BLaER1 (cell line): ENCODE results near the gene APOE.
"Not testable (repeated sequence)": the region's sequence is repeated elsewhere in the genome, so short reads cannot be mapped to it uniquely, and the experiment has no call there.

Experiments
- H3K27ac ChIP-seq: shearing (Covaris generic); formaldehyde crosslinking; 2 replicates; pipeline ENCODE4 v1.8.1; 2022
- H3K27me3 ChIP-seq: shearing (Covaris generic); formaldehyde crosslinking; 2 replicates; pipeline ENCODE4 v1.8.1; 2022
- H3K36me3 ChIP-seq: shearing (Covaris generic); formaldehyde crosslinking; 2 replicates; pipeline ENCODE4 v1.8.1; 2022
- H3K4me1 ChIP-seq: shearing (Covaris generic); formaldehyde crosslinking; 2 replicates; pipeline ENCODE4 v1.8.1; 2022
- H3K4me2 ChIP-seq: shearing (Covaris generic); formaldehyde crosslinking; 2 replicates; pipeline ENCODE4 v1.8.1; 2022
- H3K4me3 ChIP-seq: shearing (Covaris generic); formaldehyde crosslinking; 2 replicates; pipeline ENCODE4 v1.8.1; 2022
- H3K9ac ChIP-seq: shearing (Covaris generic); formaldehyde crosslinking; 2 replicates; pipeline ENCODE4 v1.8.1; 2022
- H3K9me3 ChIP-seq: shearing (Covaris generic); formaldehyde crosslinking; 2 replicates; pipeline ENCODE4 v1.8.1; 2022
- H4K20me1 ChIP-seq: shearing (Covaris generic); formaldehyde crosslinking; 2 replicates; pipeline ENCODE4 v1.8.1; 2022
- Cebpa-rat ChIP-seq: shearing (Covaris generic); IDR thresholded peaks from 2 replicates; pipeline ENCODE4 v1.8.1; 2022

Gene APOE

GRCh38 chr19:44883922-44884321, 21.7 kb upstream of the APOE start:
- Histone ChIP-seq H3K4me3 (no peak overlapping the region), H3K36me3 (peaks cover 79% of the 10 kb centered on the region), H3K9me3 (no peaks in the 10 kb centered on the region), H3K4me2 (no peak overlapping the region), H3K4me1 (peaks cover 9% of the 10 kb centered on the region), H4K20me1 (no peaks in the 10 kb centered on the region), H3K27ac (no peak overlapping the region), H3K9ac (no peak overlapping the region), H3K27me3 (no peaks in the 10 kb centered on the region)
- TF ChIP-seq Cebpa-rat, result no peak

DNA sequence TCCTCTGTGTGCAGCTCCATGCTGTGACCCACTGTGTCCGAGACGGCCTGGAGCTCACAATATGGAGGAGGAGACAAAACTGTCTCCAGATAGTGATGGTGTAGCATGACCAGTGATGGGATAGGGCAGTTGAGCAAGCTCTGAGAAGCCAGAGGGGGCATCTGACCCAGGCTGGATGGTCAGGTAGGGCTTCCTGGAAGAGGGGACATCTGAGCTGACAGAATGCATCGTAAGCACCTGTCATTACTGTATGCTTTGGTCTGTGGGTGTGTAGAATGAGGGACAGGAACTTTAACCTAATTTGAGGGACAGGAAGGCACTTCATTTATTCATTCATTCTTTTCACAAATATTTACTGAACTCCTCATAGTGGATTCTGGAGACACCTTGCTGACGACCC, 21.0 kb upstream of the APOE start:
- TF ChIP-seq Cebpa-rat, result no peak
- H3K4me2 ChIP-seq, result no peak overlapping the region
- H3K4me1 ChIP-seq, result peaks cover 7% of the 10 kb centered on the region
- no peak overlapping the region for H3K27ac ChIP-seq
- no peaks in the 10 kb centered on the region for H3K27me3 ChIP-seq
- H3K9ac ChIP-seq, result no peak overlapping the region
- H4K20me1 ChIP-seq, result no peaks in the 10 kb centered on the region
- H3K36me3 ChIP-seq, result peaks cover 76% of the 10 kb centered on the region
- no peak overlapping the region for H3K4me3 ChIP-seq
- H3K9me3 ChIP-seq, result no peaks in the 10 kb centered on the region

- no peak overlapping the region for H3K27ac ChIP-seq
- H3K9ac ChIP-seq, result no peak overlapping the region
Measured at GRCh38 chr19:44886141-44886540, 19.5 kb upstream of the APOE start.

DNA sequence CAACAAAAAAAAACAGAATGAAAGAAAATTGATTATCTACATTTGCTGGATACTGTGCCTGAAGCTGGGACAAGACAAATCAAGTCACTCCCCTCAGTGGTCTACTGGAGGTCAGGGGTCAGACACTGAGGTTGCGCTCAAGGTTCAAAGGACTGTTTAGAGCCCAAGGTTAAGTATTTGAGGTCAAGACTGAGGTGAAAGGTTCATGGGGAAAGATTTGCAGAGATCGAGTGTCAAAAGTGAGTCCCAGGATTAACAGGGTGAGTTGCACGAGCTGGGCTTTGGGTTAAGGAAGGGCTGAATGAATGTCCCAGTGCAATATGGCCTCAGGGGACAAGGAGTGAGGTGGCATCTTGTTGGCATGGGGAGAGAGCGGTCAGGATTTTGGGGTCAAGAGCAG, 17.9 kb upstream of the APOE start:
- no peak for TF ChIP-seq Cebpa-rat
- Histone ChIP-seq H3K27me3 (no peaks in the 10 kb centered on the region), H3K9ac (no peak overlapping the region), H3K4me3 (no peak overlapping the region), H3K4me2 (no peak overlapping the region), H3K27ac (no peak overlapping the region), H3K4me1 (peaks cover 18% of the 10 kb centered on the region), H3K9me3 (no peaks in the 10 kb centered on the region), H3K36me3 (peaks cover 66% of the 10 kb centered on the region), H4K20me1 (peaks cover 15% of the 10 kb centered on the region; the same call in 1 of the 2 replicates)

More at GRCh38 chr19:44886141-44886540, 19.5 kb upstream of the APOE start:
- Histone ChIP-seq H3K9me3 (no peaks in the 10 kb centered on the region), H3K4me1 (peaks cover 9% of the 10 kb centered on the region), H3K4me3 (no peak overlapping the region), H3K36me3 (peaks cover 73% of the 10 kb centered on the region), H3K27me3 (no peaks in the 10 kb centered on the region), H4K20me1 (peaks cover under 1% of the 10 kb centered on the region; the same call in 1 of the 2 replicates), H3K4me2 (no peak overlapping the region)
- no peak for TF ChIP-seq Cebpa-rat

DNA sequence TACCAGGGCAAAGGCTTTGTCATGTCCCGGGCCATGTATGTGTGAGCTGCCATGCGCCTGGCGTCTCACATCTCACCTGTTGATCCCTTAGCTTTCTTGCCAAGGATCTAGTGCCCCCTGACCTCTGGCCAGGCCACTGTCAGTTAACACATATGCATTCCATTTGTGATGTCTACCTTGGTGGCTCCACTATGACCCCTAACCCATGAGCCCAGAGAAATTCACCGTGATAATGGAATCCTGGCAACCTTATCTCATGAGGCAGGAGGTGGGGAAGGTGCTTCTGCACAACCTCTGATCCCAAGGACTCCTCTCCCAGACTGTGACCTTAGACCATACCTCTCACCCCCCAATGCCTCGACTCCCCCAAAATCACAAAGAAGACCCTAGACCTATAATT, 17.3 kb upstream of the APOE start:
- not testable (repeated sequence) for H3K4me3 ChIP-seq, H3K27ac ChIP-seq, H3K9me3 ChIP-seq, H3K9ac ChIP-seq, H3K4me2 ChIP-seq, H3K27me3 ChIP-seq
- Histone ChIP-seq H3K4me1 (peaks cover 23% of the 10 kb centered on the region), H3K36me3 (peaks cover 66% of the 10 kb centered on the region), H4K20me1 (peaks cover 22% of the 10 kb centered on the region; the same call in 1 of the 2 replicates)

DNA sequence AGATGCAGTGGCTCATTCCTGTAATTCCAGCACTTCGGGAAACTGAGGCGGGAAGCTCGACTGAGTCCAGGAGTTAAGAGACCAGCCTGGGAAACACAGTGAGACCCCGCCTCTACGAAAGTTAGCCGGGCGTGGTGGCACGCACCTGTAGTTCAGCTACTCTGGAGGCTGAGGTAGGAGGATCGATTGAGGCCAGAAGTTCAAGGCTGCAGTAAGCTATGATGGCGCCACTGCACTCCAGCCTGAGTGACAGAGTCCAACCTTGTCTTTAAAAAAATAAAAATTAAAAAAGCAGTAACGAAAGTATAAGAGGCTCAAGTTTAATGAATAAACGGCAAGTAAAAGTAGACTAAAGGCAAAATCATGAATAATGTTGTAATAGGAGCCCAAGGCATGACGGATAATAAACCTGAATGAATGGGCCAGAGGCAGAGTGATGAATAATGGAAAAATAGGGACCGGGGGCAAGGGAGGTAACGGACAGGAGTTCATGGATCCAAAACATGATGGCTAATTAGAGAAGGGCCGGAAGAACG, 15.7 kb upstream of the APOE start:
- H3K4me1 ChIP-seq, result peaks cover 23% of the 10 kb centered on the region
- no peaks in the 10 kb centered on the region for H3K27me3 ChIP-seq
- peak overlapping the region; percentile 61 for H3K4me3 ChIP-seq
- no peaks in the 10 kb centered on the region for H3K9me3 ChIP-seq
- peaks cover 31% of the 10 kb centered on the region for H4K20me1 ChIP-seq
- H3K27ac ChIP-seq, result peak overlapping the region; percentile 79
- H3K36me3 ChIP-seq, result peaks cover 70% of the 10 kb centered on the region
- TF ChIP-seq Cebpa-rat, result no peak
- H3K9ac ChIP-seq, result peak overlapping the region; percentile 71; the same call in 1 of the 2 replicates
- peak overlapping the region; percentile 65 for H3K4me2 ChIP-seq

DNA sequence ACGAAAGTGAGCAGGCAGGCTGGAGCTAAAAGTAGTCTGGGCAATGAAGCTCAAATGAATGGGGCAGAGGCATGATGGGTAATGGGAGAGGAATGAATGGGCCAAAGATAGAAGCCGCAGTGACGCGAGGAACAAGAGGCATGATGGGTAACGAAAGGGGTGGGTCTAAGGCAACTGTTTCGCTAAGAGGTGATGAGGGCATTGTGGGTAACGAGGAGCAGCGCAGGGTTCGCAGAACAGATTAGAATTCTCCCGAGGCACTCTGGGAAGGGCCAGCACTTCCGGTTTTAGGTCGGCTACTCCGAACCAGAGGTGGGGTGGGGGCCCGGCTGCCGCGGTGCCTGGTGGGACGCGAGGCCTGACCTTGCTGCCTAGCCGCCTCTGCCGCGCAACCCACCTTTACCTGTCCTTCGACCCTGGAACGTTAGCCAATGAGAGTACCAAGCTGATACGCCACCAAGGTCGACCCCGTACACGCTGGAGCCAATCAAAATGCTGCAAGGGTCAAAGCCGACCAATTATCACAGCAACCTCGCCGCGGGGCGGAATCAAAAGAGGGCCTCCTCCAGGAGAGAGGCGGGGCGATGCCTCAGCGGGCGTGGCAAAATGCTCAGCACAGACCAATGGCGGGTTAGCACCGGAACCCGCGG, 15.1 kb upstream of the APOE start:
- Histone ChIP-seq H3K27ac (peak overlapping the region; percentile 79), H4K20me1 (peaks cover 37% of the 10 kb centered on the region), H3K36me3 (peaks cover 71% of the 10 kb centered on the region), H3K27me3 (no peaks in the 10 kb centered on the region), H3K9me3 (no peaks in the 10 kb centered on the region), H3K4me2 (peak overlapping the region; percentile 65), H3K4me3 (peak overlapping the region; percentile 61), H3K9ac (peak overlapping the region; percentile 71), H3K4me1 (peaks cover 23% of the 10 kb centered on the region)
- TF ChIP-seq Cebpa-rat, result no peak

- peaks cover 71% of the 10 kb centered on the region for H3K36me3 ChIP-seq
Measured at GRCh38 chr19:44891016-44891882, 14.3 kb upstream of the APOE start, which contains the start of gene TOMM40. TSS of gene TOMM40 (plus strand) at chr19:44891254. CDS start at chr19:44891416, 162 bp downstream.

DNA sequence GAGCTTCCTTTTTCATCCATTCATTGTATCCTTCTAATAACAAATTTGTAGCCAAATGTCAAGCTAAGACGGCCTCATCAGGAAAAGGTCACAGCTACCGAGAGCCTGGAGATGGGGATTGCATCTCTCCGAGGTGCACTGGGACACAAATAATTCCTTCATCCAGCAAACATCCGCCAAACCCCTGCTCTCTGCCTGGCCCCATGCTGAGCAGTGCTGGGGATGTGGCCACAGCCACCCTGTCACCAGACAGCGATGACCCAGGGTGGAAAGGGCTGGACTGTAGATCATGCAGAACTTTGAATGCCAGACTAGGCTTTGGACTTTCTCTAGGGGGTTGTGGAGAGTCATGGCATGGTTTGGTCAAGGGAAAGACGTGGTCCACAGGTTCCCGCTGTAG, 12.7 kb upstream of the APOE start:
- peak overlapping the region; percentile 95; the same call in 1 of the 2 replicates for H3K9ac ChIP-seq
- no peaks in the 10 kb centered on the region for H3K9me3 ChIP-seq
- H3K36me3 ChIP-seq, result peaks cover 71% of the 10 kb centered on the region
- H3K4me1 ChIP-seq, result peaks cover 23% of the 10 kb centered on the region
- H3K4me2 ChIP-seq, result peak overlapping the region; percentile 93
- no peak overlapping the region for H3K27ac ChIP-seq
- no peak for TF ChIP-seq Cebpa-rat
- H3K4me3 ChIP-seq, result no peak overlapping the region
- H3K27me3 ChIP-seq, result no peaks in the 10 kb centered on the region
- peaks cover 61% of the 10 kb centered on the region for H4K20me1 ChIP-seq

More at GRCh38 chr19:44891016-44891882, 14.3 kb upstream of the APOE start, which contains the start of gene TOMM40:
- Histone ChIP-seq H3K4me1 (peaks cover 23% of the 10 kb centered on the region), H3K4me3 (peak within 1 kb of the TSS; percentile 96), H3K27me3 (no peaks in the 10 kb centered on the region), H4K20me1 (peaks cover 45% of the 10 kb centered on the region), H3K27ac (peak within 1 kb of the TSS; percentile 95), H3K9me3 (no peaks in the 10 kb centered on the region), H3K9ac (peak within 1 kb of the TSS; percentile 95), H3K4me2 (peak within 1 kb of the TSS; percentile 93)
- TF ChIP-seq Cebpa-rat, result no peak
